SK-N-DZ (cell line): ENCODE data around the gene ADAT3.
"Not testable (repeated sequence)": the region's sequence is repeated elsewhere in the genome, so short reads cannot be mapped to it uniquely, and the experiment has no call there.

Experiments used
- DNase-seq: peaks from one replicate; pipeline ENCODE4 v3.0.0-alpha.2; 2015; ENCODE audit warnings: low spot score

The ADAT3 gene

GRCh38 chr19:1882786-1883692 lies 22.2 kb upstream of the ADAT3 start:
- no peak for DNase-seq

GRCh38 chr19:1883784-1884183 lies 21.4 kb upstream of the ADAT3 start:
- no peak for DNase-seq

GRCh38 chr19:1884291-1884718 lies 20.9 kb upstream of the ADAT3 start:
- no peak for DNase-seq

GRCh38 chr19:1884719-1885334 lies 20.4 kb upstream of the ADAT3 start:
- no peak for DNase-seq

GRCh38 chr19:1885398-1886119 lies 19.6 kb upstream of the ADAT3 start, which contains the start of gene ABHD17A:
Gene ABHD17A (minus strand): TSS chr19:1885496. CDS start chr19:1881566, 3,930 bp downstream.
- DNase-seq, result peak; percentile 86

- not testable (repeated sequence) for DNase-seq
Observed at GRCh38 chr19:1886360-1886759, 18.8 kb upstream of the ADAT3 start.

- no peak for DNase-seq
Observed at GRCh38 chr19:1888385-1888784, 16.8 kb upstream of the ADAT3 start.

GRCh38 chr19:1889907-1890306 lies 15.3 kb upstream of the ADAT3 start:
- DNase-seq, result no peak

GRCh38 chr19:1893791-1894190 lies 11.4 kb upstream of the ADAT3 start:
- no peak for DNase-seq

GRCh38 chr19:1896508-1896907 lies 8.7 kb upstream of the ADAT3 start:
- DNase-seq, result no peak

- no peak for DNase-seq
Observed at GRCh38 chr19:1901940-1902404, 3.2 kb upstream of the ADAT3 start.

- DNase-seq, result no peak
Observed at GRCh38 chr19:1902923-1903322, 2.3 kb upstream of the ADAT3 start.

- DNase-seq, result no peak
Observed at GRCh38 chr19:1904860-1905109, 414 bp upstream of the ADAT3 start.

- DNase-seq, result no peak
Observed at GRCh38 chr19:1905863-1906375, 720 bp downstream of the ADAT3 start.

- DNase-seq, result no peak
Observed at GRCh38 chr19:1906985-1907562, 1.9 kb downstream of the ADAT3 start.

GRCh38 chr19:1907563-1908363 lies 2.6 kb downstream of the ADAT3 start:
- no peak for DNase-seq

GRCh38 chr19:1908364-1908678 lies 3.1 kb downstream of the ADAT3 start:
- DNase-seq, result no peak

GRCh38 chr19:1909761-1910080 lies 4.5 kb downstream of the ADAT3 start:
- DNase-seq, result no peak

GRCh38 chr19:1910177-1910576 lies 5.0 kb downstream of the ADAT3 start:
- peak; percentile 77 for DNase-seq

- DNase-seq, result no peak
Observed at GRCh38 chr19:1911098-1911497, 5.9 kb downstream of the ADAT3 start.

GRCh38 chr19:1911995-1912394 lies 6.8 kb downstream of the ADAT3 start:
- no peak for DNase-seq
